IMR-90 (cell line): Measurements from ENCODE around the gene NAV2. TPM values are rescaled to one million over a fixed set of nuclear protein-coding genes. Genes with fewer than 3 reads are reported as not detected.

ENCODE experiments used
- ATAC-seq: fragments of 200-7000 bp; cut with Tn5 transposase; 2 replicates; pipeline ENCODE4 v1.9.1; 2020; ENCODE audit warnings: low read depth, mild to moderate bottlenecking, moderate library complexity
- BruUV-seq: library from RNA; stranded (reverse); fragments of 400-500 nt; replicated peaks from 2 replicates; lab custom pipeline; 2021; lab: Mats Ljungman, UMichigan
- CTCF ChIA-PET: fragments of 300-600 bp; formaldehyde crosslinking; extraction: SDS; loops from one replicate; lab custom pipeline; 2021; ENCODE audit warnings: antibody characterized with exemption; lab: Yijun Ruan, JAX
- POLR2A ChIA-PET: fragments of 300-600 bp; sonication (Branson Sonifier 250); formaldehyde crosslinking; loops from one replicate; lab custom pipeline; 2022; ENCODE audit warnings: antibody characterized with exemption; ENCODE audit not compliant: unreplicated experiment; lab: Charles Lee
- DNase-seq: peaks from one replicate; pipeline ENCODE4 v3.0.0; 2013
- H2AFZ ChIP-seq: replicated peaks from 2 replicates; pipeline ENCODE3; 2013; ENCODE audit warnings: low read length, mild to moderate bottlenecking; ENCODE audit not compliant: poor library complexity
- H2AK5ac ChIP-seq: 2 replicates; pipeline ENCODE4 v1.6.1; 2013; ENCODE audit warnings: low read depth, low read length, inconsistent platforms
- H2AK9ac ChIP-seq: replicated peaks from 2 replicates; pipeline ENCODE3; 2013; ENCODE audit warnings: mild to moderate bottlenecking, low read depth, low read length, moderate library complexity; ENCODE audit not compliant: poor library complexity
- H2BK120ac ChIP-seq: 2 replicates; pipeline ENCODE4 v1.6.1; 2013; ENCODE audit warnings: low read depth, low read length, inconsistent platforms
- H2BK15ac ChIP-seq: 3 replicates; pipeline ENCODE4 v1.6.1; 2013; ENCODE audit warnings: low read depth, low read length, inconsistent platforms
- H2BK20ac ChIP-seq: 2 replicates; pipeline ENCODE4 v1.6.1; 2013; ENCODE audit warnings: low read depth, mild to moderate bottlenecking, inconsistent platforms, low read length, moderate library complexity
- H2BK5ac ChIP-seq: 2 replicates; pipeline ENCODE4 v1.6.1; 2013; ENCODE audit warnings: mild to moderate bottlenecking, low read depth, low read length, inconsistent platforms; ENCODE audit not compliant: poor library complexity, severe bottlenecking
- H3K14ac ChIP-seq: replicated peaks from 2 replicates; pipeline ENCODE4 v1.6.1; 2013; ENCODE audit warnings: low read depth, low read length, inconsistent platforms
- H3K18ac ChIP-seq: 2 replicates; pipeline ENCODE4 v1.6.1; 2013; ENCODE audit warnings: low read depth, low read length, control low read depth
- H3K23ac ChIP-seq: 2 replicates; pipeline ENCODE4 v1.6.1; 2013; ENCODE audit warnings: low read depth, low read length, inconsistent platforms
- H3K27ac ChIP-seq: 2 replicates; pipeline ENCODE4 v1.5.1; 2013; ENCODE audit warnings: mild to moderate bottlenecking, control low read depth, low read length; ENCODE audit not compliant: insufficient read depth
- H3K27me3 ChIP-seq: 2 replicates; pipeline ENCODE4 v1.6.1; 2013; ENCODE audit warnings: low read length; ENCODE audit not compliant: control insufficient read depth, insufficient read depth
- H3K36me3 ChIP-seq: 2 replicates; pipeline ENCODE4 v1.6.1; 2013; ENCODE audit warnings: low read length, mixed read lengths; ENCODE audit not compliant: control insufficient read depth, insufficient read depth
- H3K4ac ChIP-seq: 2 replicates; pipeline ENCODE4 v1.6.1; 2013; ENCODE audit warnings: low read depth, low read length, inconsistent platforms
- H3K4me1 ChIP-seq: 2 replicates; pipeline ENCODE4 v1.6.1; 2013; ENCODE audit warnings: low read length, mixed read lengths; ENCODE audit not compliant: control insufficient read depth, insufficient read depth
- H3K4me2 ChIP-seq: 2 replicates; pipeline ENCODE4 v1.6.1; 2013; ENCODE audit warnings: low read depth, mild to moderate bottlenecking, control low read depth, low read length, moderate library complexity
- H3K4me3 ChIP-seq: 2 replicates; pipeline ENCODE4 v1.5.1; 2013; ENCODE audit warnings: low read depth, mild to moderate bottlenecking, control low read depth, low read length, moderate library complexity; ENCODE audit not compliant: insufficient read depth
- H3K56ac ChIP-seq: 2 replicates; pipeline ENCODE4 v1.6.1; 2013; ENCODE audit warnings: low read length, inconsistent platforms; ENCODE audit not compliant: insufficient read depth; ENCODE audit errors: extremely low read depth
- H3K79me1 ChIP-seq, 2 experiments: 2 replicates each; pipeline ENCODE4 v1.6.1; 2013; ENCODE audit warnings: low read length in 2 of 2, inconsistent platforms in 1 of 2, low read depth in 1 of 2
- H3K9ac ChIP-seq: 2 replicates; pipeline ENCODE4 v1.6.1; 2013; ENCODE audit warnings: low read depth, low read length, control low read depth
- H3K9me1 ChIP-seq: 2 replicates; pipeline ENCODE4 v1.6.1; 2013; ENCODE audit warnings: low read length, inconsistent platforms; ENCODE audit not compliant: insufficient read depth
- H3K9me3 ChIP-seq: 2 replicates; pipeline ENCODE4 v1.6.1; 2013; ENCODE audit warnings: low read length; ENCODE audit not compliant: control insufficient read depth, insufficient read depth
- H4K20me1 ChIP-seq: 2 replicates; pipeline ENCODE4 v1.6.1; 2013; ENCODE audit warnings: low read length, inconsistent platforms; ENCODE audit not compliant: insufficient read depth
- H4K5ac ChIP-seq: 2 replicates; pipeline ENCODE4 v1.6.1; 2013; ENCODE audit warnings: mild to moderate bottlenecking, low read depth, low read length, control low read depth
- H4K8ac ChIP-seq, 2 experiments: 2 replicates each; pipeline ENCODE4 v1.6.1; 2013; ENCODE audit warnings: low read depth in 2 of 2, low read length in 2 of 2, control low read depth in 1 of 2, inconsistent platforms in 1 of 2
- H4K91ac ChIP-seq: 2 replicates; pipeline ENCODE4 v1.6.1; 2013; ENCODE audit warnings: low read depth, low read length, inconsistent platforms; ENCODE audit not compliant: insufficient read depth
- BHLHE40 ChIP-seq: fragments of 150-350 bp; IDR thresholded peaks from 2 replicates; pipeline ENCODE4 v1.6.1; 2016; ENCODE audit warnings: mild to moderate bottlenecking, low read depth, low read length
- CEBPB ChIP-seq: IDR thresholded peaks from 2 replicates; pipeline ENCODE4 v1.6.1; 2012; ENCODE audit warnings: low read depth, low read length, improper control_type of control experiment
- ELK1 ChIP-seq: fragments of 150-350 bp; IDR thresholded peaks from 2 replicates; pipeline ENCODE4 v1.6.1; 2016; ENCODE audit warnings: low read depth, mild to moderate bottlenecking, low read length, moderate library complexity, borderline replicate concordance
- FOS ChIP-seq: fragments of 150-350 bp; IDR thresholded peaks from 2 replicates; pipeline ENCODE4 v1.6.1; 2016; ENCODE audit warnings: low read depth, low read length
- MAFK ChIP-seq: IDR thresholded peaks from 2 replicates; pipeline ENCODE4 v1.6.1; 2012; ENCODE audit warnings: low read depth, low read length, improper control_type of control experiment
- MXI1 ChIP-seq: IDR thresholded peaks from 2 replicates; pipeline ENCODE4 v1.6.1; 2012; ENCODE audit warnings: low read depth, mild to moderate bottlenecking, low read length, moderate library complexity, borderline replicate concordance
- NFE2L2 ChIP-seq: fragments of 150-350 bp; IDR thresholded peaks from 2 replicates; pipeline ENCODE4 v1.6.1; 2016; ENCODE audit warnings: low read depth, mild to moderate bottlenecking, low read length
- POLR2A ChIP-seq: IDR thresholded peaks from 2 replicates; pipeline ENCODE4 v1.6.1; 2012; ENCODE audit warnings: mild to moderate bottlenecking, low read depth, low read length
- RFX5 ChIP-seq: IDR thresholded peaks from 2 replicates; pipeline ENCODE4 v1.8.0; 2012; ENCODE audit warnings: low read depth, mild to moderate bottlenecking, low read length, moderate library complexity
- SMC3 ChIP-seq: fragments of 150-350 bp; IDR thresholded peaks from 2 replicates; pipeline ENCODE4 v1.6.1; 2016; ENCODE audit warnings: low read depth, mild to moderate bottlenecking, antibody characterized with exemption, low read length, moderate library complexity
- dilution Hi-C: fragments of 300-500 bp; cut with HindIII; formaldehyde crosslinking; loops from one replicate; pipeline ENCODE4 v1.14.3; 2018; ENCODE audit warnings: low sequenced_read_pairs; ENCODE audit not compliant: unreplicated experiment
- in situ Hi-C: fragments of 300-500 bp; cut with MboI; formaldehyde crosslinking; loops from 3 replicates; pipeline ENCODE4 v1.14.3; 2019; ENCODE audit warnings: low sequenced_read_pairs, inconsistent platforms, mixed read lengths
- intact Hi-C: fragments of 100-400 bp; cut with micrococcal nuclease; formaldehyde crosslinking; loops from 2 replicates; pipeline ENCODE4 v1.10.0; 2022
- polyA plus RNA-seq, 3 experiments: library from polyadenylated mRNA; depleted of rRNA; stranded (reverse); fragments of >200 nt; gene quantifications; 2 replicates each; pipeline ENCODE4 v1.2.3, GENCODE V29; 2012; ENCODE audit warnings: low replicate concordance in 1 of 3
- total RNA-seq: library from RNA; depleted of rRNA; stranded (reverse); fragments of >200 nt; gene quantifications from 2 replicates; pipeline ENCODE4 v1.2.3, GENCODE V29; 2012
- TF ChIP-seq, protein P1 (sequence below): conservative IDR thresholded peaks from 2 replicates; pipeline ENCODE4 v1.5.1; 2012; ENCODE audit warnings: mild to moderate bottlenecking, low read depth, low read length, improper control_type of control experiment

NAV2 gene
- total and polyA plus RNA-seq, 2 of the 4 experiments (the other 2 are of a cell fraction): 4.5 to 12.6 TPM

DNA sequence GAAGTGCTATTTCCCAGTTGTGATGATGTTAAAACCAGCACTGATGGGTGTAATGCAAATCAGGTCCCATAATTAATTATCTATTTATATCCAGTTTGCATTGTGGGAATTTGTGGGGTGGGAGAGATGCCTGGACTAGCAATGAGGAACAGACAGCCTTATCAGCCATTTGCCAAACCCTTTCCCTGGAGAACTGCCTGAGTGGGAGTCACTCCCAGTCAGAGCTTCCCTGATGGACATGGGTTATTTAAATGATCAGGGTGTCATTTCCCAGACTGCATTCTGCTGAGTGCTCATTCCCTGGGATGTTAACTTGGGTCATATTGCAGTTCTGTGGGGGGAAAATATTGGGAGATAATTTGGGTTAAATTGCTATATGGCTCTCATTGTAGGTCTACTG lies 168.5 kb downstream of the NAV2 start:
- peaks cover 15% of the 10 kb centered on the region for H3K36me3 ChIP-seq
- H4K91ac ChIP-seq: no peak overlapping the region
- H4K5ac ChIP-seq: no peak overlapping the region
- intact Hi-C loops (no loop called here), in situ Hi-C loops (no loop called here), dilution Hi-C loops (no loop called here)
- H2BK20ac ChIP-seq: no peak overlapping the region
- POLR2A ChIA-PET: no interaction called here
- ATAC-seq (no peak), DNase-seq (no peak)
- no peaks in the 10 kb centered on the region for H3K4me1 ChIP-seq
- H3K9ac ChIP-seq: no peak overlapping the region
- no peaks in the 10 kb centered on the region for H3K9me3 ChIP-seq
- H2BK120ac ChIP-seq: no peak overlapping the region
- no peak overlapping the region for H3K4me2 ChIP-seq
- H2BK15ac ChIP-seq: no peak overlapping the region
- H3K23ac ChIP-seq: no peak overlapping the region
- TF ChIP-seq NFE2L2: no peak
- TF ChIP-seq, protein P1, sequence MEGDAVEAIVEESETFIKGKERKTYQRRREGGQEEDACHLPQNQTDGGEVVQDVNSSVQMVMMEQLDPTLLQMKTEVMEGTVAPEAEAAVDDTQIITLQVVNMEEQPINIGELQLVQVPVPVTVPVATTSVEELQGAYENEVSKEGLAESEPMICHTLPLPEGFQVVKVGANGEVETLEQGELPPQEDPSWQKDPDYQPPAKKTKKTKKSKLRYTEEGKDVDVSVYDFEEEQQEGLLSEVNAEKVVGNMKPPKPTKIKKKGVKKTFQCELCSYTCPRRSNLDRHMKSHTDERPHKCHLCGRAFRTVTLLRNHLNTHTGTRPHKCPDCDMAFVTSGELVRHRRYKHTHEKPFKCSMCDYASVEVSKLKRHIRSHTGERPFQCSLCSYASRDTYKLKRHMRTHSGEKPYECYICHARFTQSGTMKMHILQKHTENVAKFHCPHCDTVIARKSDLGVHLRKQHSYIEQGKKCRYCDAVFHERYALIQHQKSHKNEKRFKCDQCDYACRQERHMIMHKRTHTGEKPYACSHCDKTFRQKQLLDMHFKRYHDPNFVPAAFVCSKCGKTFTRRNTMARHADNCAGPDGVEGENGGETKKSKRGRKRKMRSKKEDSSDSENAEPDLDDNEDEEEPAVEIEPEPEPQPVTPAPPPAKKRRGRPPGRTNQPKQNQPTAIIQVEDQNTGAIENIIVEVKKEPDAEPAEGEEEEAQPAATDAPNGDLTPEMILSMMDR: no peak
- no peak for TF ChIP-seq RFX5
- TF ChIP-seq BHLHE40: no peak
- TF ChIP-seq POLR2A: no peak
- TF ChIP-seq FOS: no peak
- no peak for TF ChIP-seq CEBPB
- TF ChIP-seq MAFK: no peak
- no peak for TF ChIP-seq ELK1
- no peak for TF ChIP-seq SMC3
- TF ChIP-seq MXI1: no peak
- no peak overlapping the region for H2AK9ac ChIP-seq
- no peak overlapping the region for H3K27ac ChIP-seq
- no peaks in the 10 kb centered on the region for H3K9me1 ChIP-seq
- no peak overlapping the region for H4K8ac ChIP-seq
- H3K4me3 ChIP-seq: no peak overlapping the region
- no peak overlapping the region for H3K56ac ChIP-seq
- H2AK5ac ChIP-seq: no peak overlapping the region
- peaks cover 3% of the 10 kb centered on the region; the same call in 1 of the 2 replicates for H4K20me1 ChIP-seq
- H2AFZ ChIP-seq: no peak overlapping the region
- no peak overlapping the region for H3K4ac ChIP-seq
- H3K14ac ChIP-seq: no peak overlapping the region
- no peak overlapping the region for H2BK5ac ChIP-seq
- H3K18ac ChIP-seq: no peak overlapping the region
- H3K79me1 ChIP-seq: peaks cover 0 to 6% of the 10 kb centered on the region in 2 experiments; a peak in 2 of 4 replicates
- CTCF ChIA-PET: no interaction called here
- no TSS peak for BruUV-seq
- no peaks in the 10 kb centered on the region for H3K27me3 ChIP-seq
